ENCODE measurements around the gene FGFR2.
A peak's percentile ranks its signal among the peaks of the same experiment; 100 is the strongest.

The FGFR2 gene

GRCh38 chr10:121611393-121612159, 13.3 kb upstream of the FGFR2 start:
- FAIRE-seq (no peak), DNase-seq (ENCODE audit: insufficient read length, low spot score) (no peak)

- FAIRE-seq (no peak), DNase-seq (ENCODE audit: insufficient read length, low spot score) (no peak)
These were observed 12.6 kb upstream of the FGFR2 start for GRCh38 chr10:121610798-121611323.

- DNase-seq (ENCODE audit: insufficient read length, low spot score) (no peak), FAIRE-seq (no peak)
These were observed 11.5 kb upstream of the FGFR2 start for GRCh38 chr10:121609426-121610380.

GRCh38 chr10:121608469-121609190, 10.4 kb upstream of the FGFR2 start:
- peak; percentile 69 for DNase-seq (ENCODE audit: insufficient read length, low spot score)
- no peak for FAIRE-seq

GRCh38 chr10:121607310-121608055, 9.2 kb upstream of the FGFR2 start:
- DNase-seq (ENCODE audit: insufficient read length, low spot score) (no peak), FAIRE-seq (no peak)

GRCh38 chr10:121605708-121606107, 7.5 kb upstream of the FGFR2 start:
- no peak for FAIRE-seq

GRCh38 chr10:121601458-121601857, 3.2 kb upstream of the FGFR2 start:
- DNase-seq (ENCODE audit: insufficient read length, low spot score) (no peak), FAIRE-seq (no peak)

More at GRCh38 chr10:121605708-121606107, 7.5 kb upstream of the FGFR2 start:
- DNase-seq (ENCODE audit: insufficient read length, low spot score) = no peak

GRCh38 chr10:121600611-121601010, 2.4 kb upstream of the FGFR2 start:
- FAIRE-seq (no peak), DNase-seq (ENCODE audit: insufficient read length, low spot score) (no peak)

- no peak for DNase-seq (ENCODE audit: insufficient read length, low spot score)
- no peak for FAIRE-seq
These were observed 1.7 kb upstream of the FGFR2 start for GRCh38 chr10:121599947-121600346.

GRCh38 chr10:121597504-121598262, 561 bp downstream of the FGFR2 start:
- no peak for DNase-seq (ENCODE audit: insufficient read length, low spot score)
- no peak for FAIRE-seq

- DNase-seq (ENCODE audit: insufficient read length, low spot score) (no peak), FAIRE-seq (no peak)
These were observed 1.3 kb downstream of the FGFR2 start for GRCh38 chr10:121596689-121597503.

- FAIRE-seq (no peak), DNase-seq (ENCODE audit: insufficient read length, low spot score) (no peak)
These were observed 2.2 kb downstream of the FGFR2 start for GRCh38 chr10:121595806-121596688.

- no peak for FAIRE-seq
- DNase-seq (ENCODE audit: insufficient read length, low spot score) = no peak
These were observed 2.9 kb downstream of the FGFR2 start for GRCh38 chr10:121595351-121595805.

GRCh38 chr10:121594623-121595350, 3.5 kb downstream of the FGFR2 start:
- no peak for DNase-seq (ENCODE audit: insufficient read length, low spot score)
- no peak for FAIRE-seq

- FAIRE-seq (no peak), DNase-seq (ENCODE audit: insufficient read length, low spot score) (no peak)
These were observed 4.2 kb downstream of the FGFR2 start for GRCh38 chr10:121594076-121594475.

GRCh38 chr10:121593281-121594075, 4.8 kb downstream of the FGFR2 start:
- FAIRE-seq (no peak), DNase-seq (ENCODE audit: insufficient read length, low spot score) (no peak)
